Measurements from ENCODE around the gene GTF3A.

Gene GTF3A

GRCh38 chr13:27470075-27470820 is 45.8 kb downstream of the GTF3A start:
- Histone ChIP-seq H3K36me3 (ENCODE audit: insufficient read depth, low read length) (no peaks in the 10 kb centered on the region), H2AFZ (ENCODE audit: low read depth, low read length) (no peak overlapping the region), H3K27me3 (ENCODE audit: insufficient read depth, low read length) (no peaks in the 10 kb centered on the region), H3K9me3 (ENCODE audit: low read length) (no peaks in the 10 kb centered on the region), H3K4me1 (ENCODE audit: insufficient read depth, low read length) (no peaks in the 10 kb centered on the region), H3K4me3 (ENCODE audit: low read length) (no peak overlapping the region)

GRCh38 chr13:27472441-27472840 is 48.0 kb downstream of the GTF3A start:
- no peak overlapping the region for H3K4me3 ChIP-seq (ENCODE audit: low read length)
- H2AFZ ChIP-seq (ENCODE audit: low read depth, low read length): no peak overlapping the region
- no peaks in the 10 kb centered on the region for H3K27me3 ChIP-seq (ENCODE audit: insufficient read depth, low read length)
- H3K9me3 ChIP-seq (ENCODE audit: low read length): no peaks in the 10 kb centered on the region
- no peaks in the 10 kb centered on the region for H3K36me3 ChIP-seq (ENCODE audit: insufficient read depth, low read length)
- H3K4me1 ChIP-seq (ENCODE audit: insufficient read depth, low read length): peaks cover 3% of the 10 kb centered on the region

- Histone ChIP-seq H3K36me3 (ENCODE audit: insufficient read depth, low read length) (no peaks in the 10 kb centered on the region), H2AFZ (ENCODE audit: low read depth, low read length) (no peak overlapping the region)
Observed at GRCh38 chr13:27472941-27473340, 48.5 kb downstream of the GTF3A start.

GRCh38 chr13:27474751-27475268 is 50.4 kb downstream of the GTF3A start:
- H3K4me1 ChIP-seq (ENCODE audit: insufficient read depth, low read length): peaks cover 3% of the 10 kb centered on the region
- H3K9me3 ChIP-seq (ENCODE audit: low read length): no peaks in the 10 kb centered on the region
- H3K36me3 ChIP-seq (ENCODE audit: insufficient read depth, low read length): no peaks in the 10 kb centered on the region
- no peak overlapping the region for H2AFZ ChIP-seq (ENCODE audit: low read depth, low read length)
- no peak overlapping the region for H3K4me3 ChIP-seq (ENCODE audit: low read length)
- H3K27me3 ChIP-seq (ENCODE audit: insufficient read depth, low read length): no peaks in the 10 kb centered on the region

More at GRCh38 chr13:27472941-27473340, 48.5 kb downstream of the GTF3A start:
- H3K4me3 ChIP-seq (ENCODE audit: low read length): no peak overlapping the region
- H3K27me3 ChIP-seq (ENCODE audit: insufficient read depth, low read length): no peaks in the 10 kb centered on the region
- peaks cover 3% of the 10 kb centered on the region for H3K4me1 ChIP-seq (ENCODE audit: insufficient read depth, low read length)
- H3K9me3 ChIP-seq (ENCODE audit: low read length): no peaks in the 10 kb centered on the region

- no peak overlapping the region for H3K4me3 ChIP-seq (ENCODE audit: low read length)
- H3K36me3 ChIP-seq (ENCODE audit: insufficient read depth, low read length): no peaks in the 10 kb centered on the region
- peaks cover 3% of the 10 kb centered on the region for H3K4me1 ChIP-seq (ENCODE audit: insufficient read depth, low read length)
- H3K9me3 ChIP-seq (ENCODE audit: low read length): no peaks in the 10 kb centered on the region
- no peak overlapping the region for H2AFZ ChIP-seq (ENCODE audit: low read depth, low read length)
- no peaks in the 10 kb centered on the region for H3K27me3 ChIP-seq (ENCODE audit: insufficient read depth, low read length)
Observed at GRCh38 chr13:27476943-27477703, 52.7 kb downstream of the GTF3A start.

GRCh38 chr13:27481766-27482165 is 57.3 kb downstream of the GTF3A start:
- Histone ChIP-seq H3K27me3 (ENCODE audit: insufficient read depth, low read length) (peaks cover 4% of the 10 kb centered on the region), H3K4me1 (ENCODE audit: insufficient read depth, low read length) (peaks cover 3% of the 10 kb centered on the region), H3K4me3 (ENCODE audit: low read length) (no peak overlapping the region), H3K9me3 (ENCODE audit: low read length) (no peaks in the 10 kb centered on the region), H3K36me3 (ENCODE audit: insufficient read depth, low read length) (no peaks in the 10 kb centered on the region), H2AFZ (ENCODE audit: low read depth, low read length) (no peak overlapping the region)

- Histone ChIP-seq H3K27me3 (ENCODE audit: insufficient read depth, low read length) (peaks cover 4% of the 10 kb centered on the region), H3K4me3 (ENCODE audit: low read length) (no peak overlapping the region), H3K4me1 (ENCODE audit: insufficient read depth, low read length) (no peaks in the 10 kb centered on the region), H2AFZ (ENCODE audit: low read depth, low read length) (no peak overlapping the region), H3K36me3 (ENCODE audit: insufficient read depth, low read length) (no peaks in the 10 kb centered on the region), H3K9me3 (ENCODE audit: low read length) (no peaks in the 10 kb centered on the region)
Observed at GRCh38 chr13:27482983-27483382, 58.6 kb downstream of the GTF3A start.

GRCh38 chr13:27483421-27483820 is 59.0 kb downstream of the GTF3A start:
- H3K9me3 ChIP-seq (ENCODE audit: low read length): no peaks in the 10 kb centered on the region

More at GRCh38 chr13:27483421-27483820, 59.0 kb downstream of the GTF3A start:
- Histone ChIP-seq H3K36me3 (ENCODE audit: insufficient read depth, low read length) (no peaks in the 10 kb centered on the region), H3K4me1 (ENCODE audit: insufficient read depth, low read length) (no peaks in the 10 kb centered on the region), H3K4me3 (ENCODE audit: low read length) (no peak overlapping the region), H2AFZ (ENCODE audit: low read depth, low read length) (no peak overlapping the region), H3K27me3 (ENCODE audit: insufficient read depth, low read length) (peaks cover 4% of the 10 kb centered on the region)
